Ascending aorta (tissue), 2 donors: Measurements from ENCODE around the gene UBL4A. TPM values are rescaled to one million over a fixed set of nuclear protein-coding genes. Genes with fewer than 3 reads are reported as not detected.

Experiments
- DNase-seq, 2 donors: peaks; one replicate each; pipeline ENCODE4 v3.0.0-alpha.2; 2019; ENCODE audit warnings: low spot score in 2 of 2
- H3K27ac ChIP-seq, 2 donors: fragments of 200-600 bp; sonication (generic); one replicate each; pipeline ENCODE4 v1.5.1; 2016 to 2017; ENCODE audit warnings: mild to moderate bottlenecking in 1 of 2
- H3K27me3 ChIP-seq: fragments of 200-600 bp; sonication (generic); one replicate; pipeline ENCODE4 v1.5.1; 2017
- H3K36me3 ChIP-seq, 2 donors: fragments of 200-600 bp; sonication (generic); one replicate each; pipeline ENCODE4 v1.5.1; 2016
- H3K4me1 ChIP-seq, 2 donors: fragments of 200-600 bp; sonication (generic); one replicate each; pipeline ENCODE4 v1.5.1; 2016 to 2017; ENCODE audit warnings: mild to moderate bottlenecking in 1 of 2
- H3K4me3 ChIP-seq, 2 donors: fragments of 200-600 bp; sonication (generic); one replicate each; pipeline ENCODE4 v1.5.1; 2016 to 2017; ENCODE audit warnings: mild to moderate bottlenecking in 1 of 2
- H3K9me3 ChIP-seq, 2 donors: fragments of 200-600 bp; sonication (generic); one replicate each; pipeline ENCODE4 v1.5.1; 2016
- CTCF ChIP-seq, 3 experiments: fragments of 200-600 bp in 2 of 3; fragments of 450-650 bp in 1 of 3; sonication (generic) in 2 of 3; IDR thresholded peaks; one replicate each; pipeline ENCODE4 v1.5.1; 2016 to 2019; ENCODE audit warnings: antibody characterized with exemption in 3 of 3, mild to moderate bottlenecking in 1 of 3, moderate library complexity in 1 of 3
- intact Hi-C: fragments of 100-400 bp; cut with DNase I; formaldehyde crosslinking; loops from one replicate; pipeline ENCODE4 v1.15.1; 2023
- total RNA-seq: library from RNA; depleted of rRNA; stranded (reverse); fragments of >200 nt; gene quantifications from one replicate; pipeline ENCODE4 v1.1.0, GENCODE V29; 2016

UBL4A gene
- total RNA-seq, 1 donor from 2014 or later = 127 TPM

DNA sequence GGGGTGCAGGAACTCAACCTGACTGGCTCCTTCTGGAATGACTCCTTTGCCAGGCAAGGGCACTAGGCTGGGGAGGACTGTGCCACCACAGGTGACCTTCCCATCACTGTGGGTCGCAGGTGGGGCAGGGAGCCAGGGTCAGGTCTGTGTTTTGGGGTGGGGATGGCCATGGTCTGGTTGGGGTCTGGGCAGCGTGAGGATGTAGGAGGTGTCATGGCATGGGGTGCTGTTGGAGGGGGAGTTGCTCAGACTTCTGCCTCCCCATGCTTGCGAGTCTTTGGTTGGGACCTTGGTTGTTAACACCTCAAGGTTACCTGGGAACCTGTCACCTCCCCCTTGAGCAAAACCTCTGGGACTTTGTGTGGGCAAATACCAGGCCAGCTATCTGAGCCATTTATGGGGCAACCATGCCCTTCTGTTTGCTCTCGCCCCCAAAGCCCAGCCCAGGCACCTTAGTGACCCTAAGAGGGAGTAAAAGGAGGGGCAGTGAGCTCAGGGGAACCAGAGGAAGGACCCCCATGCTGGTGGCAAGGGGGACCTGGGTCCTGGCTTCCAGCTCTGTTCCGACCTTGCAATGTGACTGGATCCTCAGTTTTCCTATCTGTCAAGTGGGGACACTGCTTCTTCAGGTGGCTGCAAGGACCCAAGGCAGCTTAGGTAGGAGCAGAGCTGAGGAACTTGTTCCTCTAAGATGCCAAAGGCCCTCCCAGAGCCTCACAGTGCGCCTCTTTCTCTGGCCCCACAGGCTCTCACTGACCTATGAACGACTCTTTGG lies 51.8 kb downstream of the UBL4A start:
- no peaks in the 10 kb centered on the region for H3K27me3 ChIP-seq
- DNase-seq = no peak
- H3K27ac ChIP-seq = no peak overlapping the region
- H3K36me3 ChIP-seq = peaks cover 13 to 15% of the 10 kb centered on the region in 2 donors
- intact Hi-C loops = no loop called here
- H3K9me3 ChIP-seq = no peaks in the 10 kb centered on the region
- H3K4me1 ChIP-seq = peaks cover 3 to 12% of the 10 kb centered on the region in 2 donors
- H3K4me3 ChIP-seq = no peak overlapping the region
- no peak for TF ChIP-seq CTCF (IDR thresholded peaks at IDR 0.05)

Other genes starting within 250 kb of the UBL4A start
- gene OPN1MW3, start 229.0 kb downstream of the UBL4A start, total RNA-seq = not detected
- gene TEX28, start 191.5 kb downstream of the UBL4A start, total RNA-seq = not detected
- not detected for gene TKTL1, start 190.8 kb downstream of the UBL4A start, total RNA-seq
- gene FLNA, start 112.0 kb downstream of the UBL4A start, total RNA-seq = 6,152 TPM
- gene EMD, start 107.3 kb downstream of the UBL4A start, total RNA-seq = 86.3 TPM
- gene RPL10, start 88.2 kb downstream of the UBL4A start, total RNA-seq = 4,298 TPM
- gene DNASE1L1, start 77.4 kb downstream of the UBL4A start, total RNA-seq = 52.5 TPM
- 33.4 TPM for gene TAFAZZIN, start 75.1 kb downstream of the UBL4A start, total RNA-seq
- 52.6 TPM for gene ATP6AP1, start 57.9 kb downstream of the UBL4A start, total RNA-seq
- 67.4 TPM for gene GDI1, start 49.5 kb downstream of the UBL4A start, total RNA-seq
- gene FAM50A, start 42.5 kb downstream of the UBL4A start, total RNA-seq = 52.4 TPM
- gene PLXNA3, start 28.3 kb downstream of the UBL4A start, total RNA-seq = 10.0 TPM
- gene LAGE3, start 7.3 kb downstream of the UBL4A start, total RNA-seq = 52.0 TPM
- gene SLC10A3, start 4.0 kb upstream of the UBL4A start, total RNA-seq = 66.2 TPM
- 69.9 TPM for gene FAM3A, start 29.6 kb upstream of the UBL4A start, total RNA-seq
- 89.7 TPM for gene G6PD, start 60.2 kb upstream of the UBL4A start, total RNA-seq
- 37.5 TPM for gene IKBKG, start 61.0 kb upstream of the UBL4A start, total RNA-seq
- not detected for gene CTAG1A, start 98.5 kb upstream of the UBL4A start, total RNA-seq
- not detected for gene CTAG1B, start 132.7 kb upstream of the UBL4A start, total RNA-seq
- gene CTAG2, start 167.0 kb upstream of the UBL4A start, total RNA-seq = not detected